M059J (cell line): ENCODE measurements around the gene TBX15. TPM values are rescaled to one million over a fixed set of nuclear protein-coding genes. Genes with fewer than 3 reads are reported as not detected.

Experiments used
- DNase-seq: peaks from one replicate; pipeline ENCODE4 v3.0.0-alpha.2; 2012; ENCODE audit warnings: low read depth
- total RNA-seq: library from RNA; depleted of rRNA; stranded (reverse); fragments of >200 nt; shearing (Covaris generic); gene quantifications from 2 replicates; pipeline ENCODE4 v1.2.3, GENCODE V29; 2014; rRNA removed

The TBX15 gene
- 1.5 and 2.9 TPM in 2 replicates for total RNA-seq

DNA sequence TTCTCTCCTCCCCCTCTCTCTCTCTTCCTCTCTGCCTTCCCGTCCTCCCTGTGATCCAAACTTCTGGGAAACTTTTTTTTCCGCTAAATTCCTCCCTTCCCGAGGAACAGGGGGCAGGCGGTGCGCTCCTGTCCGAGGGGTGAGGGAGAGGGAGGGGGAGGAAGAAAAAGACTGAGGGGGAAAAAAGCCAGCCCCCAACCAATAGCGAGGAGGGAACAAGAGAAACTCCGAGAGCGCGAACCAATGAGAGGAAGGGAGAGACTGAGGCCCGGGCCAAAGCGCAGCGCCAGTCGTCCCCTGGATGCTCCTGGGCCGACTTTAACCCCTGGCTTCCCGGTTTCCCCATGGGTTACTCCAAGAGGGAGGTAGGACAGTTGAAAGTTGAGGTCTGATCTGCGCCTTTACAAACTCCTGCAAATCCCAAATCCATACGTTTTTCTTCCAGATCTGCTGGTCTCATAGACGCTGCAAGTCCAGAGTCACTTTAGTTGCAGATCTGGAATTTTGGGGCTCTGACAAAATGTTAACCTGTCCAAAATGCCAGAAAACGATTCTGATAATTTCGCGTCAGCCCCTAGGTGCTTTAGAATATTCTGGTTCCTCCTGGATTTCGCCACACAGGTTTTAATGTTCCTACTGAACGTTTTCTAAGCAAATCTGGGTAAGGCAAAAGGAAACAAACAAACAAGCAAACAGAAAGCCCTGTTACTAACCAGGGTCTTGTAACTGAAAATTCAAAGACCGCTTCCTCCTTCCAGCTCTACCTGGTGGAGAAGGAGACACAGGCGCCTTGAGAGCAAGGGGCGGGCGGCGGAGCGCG is at the start of gene TBX15:
Gene TBX15 (minus strand): TSS at position 158 of the 820 bp plus-strand sequence. CDS start 548 bp downstream, outside the sequence.
- no peak for DNase-seq

GRCh38 chr1:119034359-119034758 is 46.2 kb upstream of the TBX15 start:
- no peak for DNase-seq

GRCh38 chr1:119032986-119033385 is 44.8 kb upstream of the TBX15 start:
- peak; percentile 5 for DNase-seq

DNA sequence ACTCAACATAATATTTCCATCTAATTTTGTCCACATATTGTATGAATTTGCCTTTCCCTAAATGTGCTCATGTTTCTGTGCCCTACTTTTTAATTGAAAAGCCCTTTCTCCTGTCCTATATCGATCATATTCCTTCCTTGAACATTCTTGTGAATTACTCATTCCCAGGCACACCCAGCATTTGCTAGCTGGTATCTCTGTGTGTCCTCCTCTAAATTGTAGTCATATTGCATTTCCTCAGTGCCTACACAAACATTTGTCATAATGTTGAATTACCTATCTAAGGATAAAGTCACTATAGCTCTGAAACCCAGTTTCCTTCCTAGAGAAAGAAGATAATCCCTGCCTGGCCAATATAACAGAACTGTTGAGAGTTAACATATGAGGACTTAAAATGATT is 39.6 kb upstream of the TBX15 start:
- no peak for DNase-seq

DNA sequence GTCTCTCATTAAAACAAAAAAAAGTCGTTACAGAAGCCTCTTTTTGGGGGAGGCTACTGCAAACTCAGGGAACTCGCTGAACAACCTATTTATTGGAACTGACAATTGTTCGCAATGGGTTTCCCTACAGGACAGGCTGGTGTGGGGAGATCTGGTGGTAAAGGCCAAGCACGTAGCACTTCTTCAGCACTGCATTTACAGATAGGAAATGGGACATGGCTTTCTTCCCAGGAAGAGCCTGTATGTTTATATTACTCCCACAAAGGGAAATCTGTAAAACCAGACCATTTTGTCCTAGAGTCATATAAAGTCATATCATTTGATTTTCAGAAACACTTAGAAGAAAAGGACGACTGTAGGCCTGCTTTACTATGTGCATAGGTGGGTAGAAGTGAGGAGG is 38.8 kb upstream of the TBX15 start:
- no peak for DNase-seq

DNA sequence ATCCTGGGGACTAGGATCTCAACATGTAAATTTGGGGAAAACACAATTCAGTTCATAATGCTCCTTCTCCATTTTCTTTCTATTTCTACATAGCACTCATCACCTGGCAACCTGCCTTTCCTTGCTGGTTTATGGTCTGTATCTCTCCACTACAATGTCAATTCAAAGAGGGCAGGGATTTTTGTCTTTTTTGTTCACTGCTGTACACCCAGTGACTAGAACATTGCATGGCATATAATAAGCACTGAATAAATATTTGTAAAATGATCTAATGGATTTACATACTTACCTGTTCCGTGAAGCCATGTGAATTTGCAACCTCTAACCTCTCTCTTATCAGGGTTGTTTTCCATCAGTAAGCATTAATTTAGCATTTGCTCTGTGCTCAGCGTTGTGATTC is 27.4 kb upstream of the TBX15 start:
- no peak for DNase-seq

DNA sequence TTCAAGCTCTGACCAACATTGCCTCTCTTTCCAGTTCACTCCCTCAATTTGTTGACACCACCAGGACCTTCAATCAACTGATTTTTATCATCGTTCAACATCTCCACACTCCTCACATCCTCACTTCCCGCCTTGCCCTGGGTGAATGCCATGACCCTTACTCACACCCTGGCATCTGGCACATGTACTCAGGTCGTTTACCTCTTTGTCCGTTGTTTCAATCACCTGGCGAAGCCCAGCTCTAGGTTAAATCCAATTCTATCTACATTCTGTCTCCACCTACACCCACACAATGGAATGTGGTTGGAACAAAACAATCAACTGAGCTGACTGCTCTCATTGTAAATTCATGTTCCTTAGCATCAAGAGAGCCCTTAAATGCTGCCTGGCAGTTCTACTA is 24.2 kb upstream of the TBX15 start:
- peak; percentile 9 for DNase-seq

DNA sequence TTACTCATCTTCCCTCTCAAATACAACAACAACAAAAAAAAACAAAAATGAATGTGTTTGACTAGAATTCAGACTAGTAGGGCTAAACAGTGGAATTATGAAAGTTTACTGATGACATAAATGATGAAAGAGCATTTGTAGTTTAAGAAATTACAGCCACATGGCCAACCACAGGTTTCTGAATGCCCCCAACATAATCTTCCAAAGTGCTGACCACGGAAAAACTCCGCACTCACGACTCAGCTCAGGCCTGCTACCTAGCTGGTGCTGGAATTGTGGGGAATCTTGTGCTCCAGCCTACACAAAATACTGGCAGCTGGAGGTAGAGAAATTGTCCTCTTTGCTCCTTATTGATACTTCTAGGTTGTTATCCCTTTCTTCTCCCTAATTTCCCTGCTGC is 23.6 kb upstream of the TBX15 start:
- peak; percentile 9 for DNase-seq

GRCh38 chr1:119011116-119011515 is 23.0 kb upstream of the TBX15 start:
- no peak for DNase-seq

GRCh38 chr1:119010201-119010600 is 22.1 kb upstream of the TBX15 start:
- DNase-seq, result peak; percentile 58

GRCh38 chr1:119009312-119009655 is 21.1 kb upstream of the TBX15 start:
- no peak for DNase-seq

DNA sequence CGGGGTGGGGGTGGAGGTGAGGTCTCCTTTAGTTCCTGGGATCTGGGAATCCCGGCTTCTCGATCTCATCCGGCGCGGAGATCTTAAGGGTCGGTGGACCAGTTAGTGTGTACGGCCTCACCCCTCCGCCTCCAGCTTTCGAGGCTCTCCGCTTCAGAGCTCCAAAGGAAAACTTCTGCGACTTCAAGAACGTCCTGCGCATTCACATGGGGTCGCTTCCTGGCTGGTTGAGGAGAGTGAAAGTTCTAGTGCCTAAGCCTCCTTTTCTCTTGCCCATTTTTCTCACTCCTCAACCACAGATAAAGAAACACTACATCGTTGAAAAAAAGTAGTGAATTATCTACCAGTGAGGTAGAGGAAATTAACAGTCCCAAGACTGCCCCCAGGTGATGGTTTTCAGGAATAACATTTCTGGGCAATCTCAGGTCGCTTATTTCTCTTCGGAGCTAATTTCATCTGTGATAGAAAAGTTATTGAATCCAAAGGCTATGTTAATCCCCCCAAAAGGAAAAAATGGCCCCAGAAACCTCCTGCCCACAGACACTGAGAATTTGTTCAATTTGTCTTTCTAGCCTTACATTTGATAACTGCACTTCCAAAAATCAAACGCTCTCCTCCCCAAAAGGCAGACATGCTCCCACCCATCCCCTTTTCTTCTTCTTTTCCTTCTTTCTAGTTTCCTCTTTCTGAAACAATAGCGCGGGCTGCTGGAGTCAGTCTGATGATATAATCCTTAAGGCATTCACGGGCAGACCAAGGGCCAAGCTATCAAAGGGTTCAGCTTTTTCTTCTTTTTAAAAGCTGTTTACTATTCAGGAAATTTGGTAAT is 20.6 kb upstream of the TBX15 start:
- peak; percentile 73 for DNase-seq

DNA sequence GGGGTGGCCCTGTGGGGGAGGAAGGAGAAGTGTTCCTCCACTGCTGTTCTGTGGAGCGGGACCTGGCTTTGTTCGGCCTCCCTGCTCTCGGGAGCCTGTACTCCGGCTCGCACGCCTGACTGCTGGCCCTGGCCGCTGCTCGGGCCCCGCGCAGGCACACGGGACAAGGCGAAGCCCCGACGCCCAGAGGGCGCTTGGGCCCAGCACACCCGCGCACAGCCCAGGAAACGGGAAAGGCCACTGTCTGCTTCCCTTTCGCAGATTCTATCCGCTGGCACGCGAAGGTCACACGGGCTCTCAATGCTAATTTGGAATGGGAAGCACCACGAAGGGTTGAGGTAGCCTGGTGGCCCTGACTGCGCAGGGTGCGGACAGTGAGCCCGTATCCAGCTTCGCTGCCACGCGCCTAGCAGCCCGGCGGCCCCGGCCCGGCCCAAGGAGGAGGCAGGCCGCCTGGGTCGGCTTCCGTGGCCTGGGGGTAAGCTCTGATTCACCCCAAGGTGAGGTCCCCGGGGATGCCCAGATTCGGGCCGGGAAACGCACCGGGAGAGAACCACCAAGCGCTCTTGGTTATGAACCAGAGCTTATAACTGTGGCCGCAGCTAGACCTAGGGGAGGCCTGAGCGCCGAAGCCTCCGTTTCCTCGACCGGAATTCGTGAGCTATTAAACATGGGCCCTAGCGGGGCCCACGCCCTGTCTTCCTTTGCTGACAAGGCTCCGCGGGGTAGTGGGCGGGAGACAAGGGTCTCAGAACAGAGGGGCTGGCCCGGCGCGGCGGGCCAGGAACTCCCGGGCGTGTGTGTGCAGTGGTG is 19.7 kb upstream of the TBX15 start:
- DNase-seq, result no peak

DNA sequence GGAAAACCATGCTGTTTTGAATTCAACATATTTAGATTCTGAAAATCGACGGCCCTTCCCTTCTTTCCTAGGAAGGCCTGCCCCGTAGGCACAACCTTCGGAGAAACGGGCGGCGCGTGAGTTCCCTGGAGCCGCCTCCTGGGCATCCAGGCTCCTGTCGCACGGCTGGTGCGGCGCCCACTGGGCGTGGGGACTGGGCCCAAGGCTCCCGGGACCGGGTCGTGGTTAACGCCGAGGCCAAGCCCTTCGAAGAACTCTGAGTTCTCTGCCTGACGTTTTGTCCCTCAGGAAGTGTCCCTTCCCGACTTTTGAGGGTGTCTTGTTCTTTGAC is 19.2 kb upstream of the TBX15 start:
- DNase-seq, result no peak

- no peak for DNase-seq
Measured at GRCh38 chr1:119006406-119007279, 18.5 kb upstream of the TBX15 start.

GRCh38 chr1:119005724-119006405 is 17.7 kb upstream of the TBX15 start:
- DNase-seq, result no peak

GRCh38 chr1:119004781-119005180 is 16.6 kb upstream of the TBX15 start:
- DNase-seq, result no peak

DNA sequence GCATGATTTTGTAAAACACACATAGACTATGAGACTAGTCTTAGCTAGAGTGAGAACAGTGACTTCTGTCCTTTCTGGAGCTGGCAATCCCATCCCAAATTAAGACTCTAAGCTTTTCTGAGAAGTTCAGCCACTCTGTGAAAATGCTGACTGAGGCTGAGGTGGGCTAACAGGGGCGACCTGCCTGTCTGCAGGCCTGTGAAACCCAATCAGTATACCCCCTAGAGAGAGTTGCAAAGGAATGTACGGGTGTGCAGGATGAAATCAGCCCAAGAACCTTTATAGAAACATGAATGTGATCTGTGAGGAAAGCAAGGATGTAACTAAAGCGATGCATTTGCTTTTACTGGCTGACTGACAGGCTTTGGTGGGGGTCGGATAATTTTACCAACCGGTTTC is 16.0 kb upstream of the TBX15 start:
- no peak for DNase-seq

DNA sequence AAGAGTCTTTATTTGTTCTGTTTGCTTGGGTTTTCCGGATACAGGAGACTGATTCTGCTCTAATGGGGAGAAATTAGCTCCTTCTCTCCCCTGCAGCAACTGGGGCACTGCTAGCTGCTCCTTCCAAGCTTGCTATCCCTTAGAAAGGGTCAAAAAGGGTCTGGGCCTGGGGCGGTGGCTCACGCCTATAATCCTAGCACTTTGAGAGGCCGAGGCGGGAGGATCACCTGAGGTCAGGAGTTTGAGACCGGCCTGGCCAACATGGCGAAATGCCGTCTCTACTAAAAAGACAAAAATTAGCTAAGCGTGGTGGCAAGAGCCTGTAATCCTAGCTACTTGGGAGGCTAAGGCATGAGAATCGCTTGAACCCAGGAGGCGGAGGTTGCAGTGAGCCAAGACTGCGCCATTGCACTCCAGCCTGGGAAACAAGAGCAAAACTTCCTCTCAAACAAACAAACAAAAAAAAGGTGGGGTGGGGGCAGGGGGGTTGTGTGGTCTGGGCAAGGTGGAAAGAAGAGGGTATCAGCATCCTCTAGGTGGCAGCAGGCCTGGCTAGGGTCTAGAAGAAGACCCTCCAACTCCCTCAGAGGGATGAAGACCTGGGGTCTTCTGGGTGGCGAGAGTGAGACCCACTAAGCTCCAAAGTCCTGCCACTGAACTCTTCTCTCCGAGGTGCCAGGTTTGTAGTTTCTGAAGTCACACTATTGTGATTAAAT is 15.4 kb upstream of the TBX15 start:
- DNase-seq, result no peak
